WI38 (cell line): ENCODE data around the gene ARMC9.
"Not testable (repeated sequence)": the region's sequence is repeated elsewhere in the genome, so short reads cannot be mapped to it uniquely, and the experiment has no call there.

ENCODE experiments used
- H3K4me3 ChIP-seq: 2 replicates; pipeline ENCODE4 v1.5.1; 2011; ENCODE audit warnings: low read depth, mild to moderate bottlenecking, control low read depth, low read length
- CTCF ChIP-seq: IDR thresholded peaks from 2 replicates; pipeline ENCODE4 v1.5.1; 2012; ENCODE audit warnings: low read depth, mild to moderate bottlenecking, control low read depth, low read length

The ARMC9 gene

DNA sequence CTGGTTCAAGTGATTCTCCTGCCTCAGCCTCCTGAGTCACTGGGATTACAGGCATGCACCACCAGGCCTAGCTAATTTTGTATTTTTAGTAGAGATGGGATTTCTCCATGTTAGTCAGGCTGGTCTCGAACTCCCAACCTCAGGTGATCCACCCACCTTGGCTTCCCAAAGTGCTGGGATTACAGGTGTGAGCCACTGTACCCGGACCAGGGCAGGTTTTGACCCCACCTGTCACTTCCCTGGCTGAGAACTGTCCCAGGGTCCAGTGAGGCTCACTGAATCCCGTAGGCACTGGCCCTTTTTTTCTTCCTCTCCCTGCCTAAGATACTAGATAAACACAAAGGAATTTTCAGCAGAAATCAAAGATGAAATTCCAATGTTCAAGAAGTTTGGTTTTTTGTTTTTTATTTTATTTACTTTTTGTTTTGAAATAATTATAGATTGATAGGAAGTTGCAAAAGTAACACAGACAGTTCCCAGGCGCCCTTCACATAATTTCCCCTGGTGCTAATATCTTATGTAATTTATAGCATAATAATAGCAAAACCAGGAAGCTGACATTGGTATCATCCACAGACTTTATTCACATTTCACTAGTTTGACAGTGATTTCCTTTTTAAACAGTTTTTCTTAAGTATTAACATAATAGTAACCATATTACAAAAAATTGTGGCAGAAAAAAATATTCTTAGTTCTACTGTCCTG is 144.7 kb downstream of the ARMC9 start:
- H3K4me3 ChIP-seq: no peak overlapping the region
- TF ChIP-seq CTCF: no peak

- H3K4me3 ChIP-seq: no peak overlapping the region
- no peak for TF ChIP-seq CTCF
Measured at GRCh38 chr2:231343988-231344387, 145.6 kb downstream of the ARMC9 start.

- H3K4me3 ChIP-seq: no peak overlapping the region
- no peak for TF ChIP-seq CTCF
Measured at GRCh38 chr2:231344851-231345250, 146.4 kb downstream of the ARMC9 start.

- no peak for TF ChIP-seq CTCF
- no peak overlapping the region for H3K4me3 ChIP-seq
Measured at GRCh38 chr2:231347081-231347480, 148.7 kb downstream of the ARMC9 start.

- H3K4me3 ChIP-seq: no peak overlapping the region
- no peak for TF ChIP-seq CTCF
Measured at GRCh38 chr2:231347638-231348037, 149.2 kb downstream of the ARMC9 start.

GRCh38 chr2:231348173-231348572 is 149.7 kb downstream of the ARMC9 start:
- TF ChIP-seq CTCF: no peak
- no peak overlapping the region for H3K4me3 ChIP-seq

DNA sequence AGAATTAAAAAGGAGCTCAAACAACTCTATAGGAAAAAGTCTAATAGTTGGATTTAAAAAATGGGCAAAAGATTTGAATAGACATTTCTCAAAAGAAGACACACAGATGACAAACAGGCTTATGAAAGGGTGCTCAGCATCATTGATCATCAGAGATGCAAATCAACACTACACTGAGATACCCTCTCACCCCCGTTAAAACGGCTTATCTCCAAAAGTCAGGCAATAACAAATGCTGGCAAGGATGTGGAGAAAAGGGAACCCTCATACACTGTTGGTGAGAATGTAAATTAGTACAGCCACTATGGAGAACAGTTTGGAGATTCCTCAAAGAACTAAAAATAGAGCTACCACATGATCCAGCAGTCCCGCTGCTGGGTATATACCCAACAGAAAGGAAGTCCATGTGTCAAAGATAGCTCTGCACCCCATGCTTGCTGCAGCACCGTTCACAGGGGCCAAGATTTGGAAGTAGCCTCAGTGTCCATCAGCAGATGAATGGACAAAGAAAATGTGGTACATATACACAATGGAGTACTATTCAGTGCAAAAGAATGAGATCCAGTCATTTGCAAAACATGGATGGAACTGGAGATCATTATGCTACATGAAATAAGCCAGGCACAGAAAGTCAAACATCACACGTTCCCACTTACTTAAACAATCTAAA is 150.4 kb downstream of the ARMC9 start:
- TF ChIP-seq CTCF: no peak
- H3K4me3 ChIP-seq: no peak overlapping the region

- H3K4me3 ChIP-seq: not testable (repeated sequence)
Measured at GRCh38 chr2:231349374-231349735, 150.9 kb downstream of the ARMC9 start.
